RCC 7860 (cell line): Measurements from ENCODE around the gene SYT9.
"Not testable (repeated sequence)": the region's sequence is repeated elsewhere in the genome, so short reads cannot be mapped to it uniquely, and the experiment has no call there.

ENCODE experiments used
- DNase-seq: peaks from one replicate; pipeline ENCODE4 v3.0.0-alpha.2; 2015; ENCODE audit warnings: low spot score
- FAIRE-seq: peaks from 2 replicates; lab custom pipeline; 2012; peaks lifted over from hg19 to GRCh38; lab: Jason Lieb, UNC

SYT9 gene

GRCh38 chr11:7495882-7496551, 244.3 kb downstream of the SYT9 start:
- FAIRE-seq (no peak), DNase-seq (no peak)

- FAIRE-seq: no peak
These were observed 246.5 kb downstream of the SYT9 start for GRCh38 chr11:7498193-7498592.

GRCh38 chr11:7499081-7499480, 247.4 kb downstream of the SYT9 start:
- FAIRE-seq: no peak
- no peak for DNase-seq

More at GRCh38 chr11:7498193-7498592, 246.5 kb downstream of the SYT9 start:
- DNase-seq: no peak

- DNase-seq (no peak), FAIRE-seq (no peak)
These were observed 248.5 kb downstream of the SYT9 start for GRCh38 chr11:7500251-7500650.

- no peak for DNase-seq
- FAIRE-seq: no peak
These were observed 249.5 kb downstream of the SYT9 start for GRCh38 chr11:7501251-7501650.

- DNase-seq (no peak), FAIRE-seq (no peak)
These were observed 250.2 kb downstream of the SYT9 start for GRCh38 chr11:7501894-7502293.

- FAIRE-seq (no peak), DNase-seq (no peak)
These were observed 254.5 kb downstream of the SYT9 start for GRCh38 chr11:7506243-7506642.

- no peak for DNase-seq
- no peak for FAIRE-seq
These were observed 256.4 kb downstream of the SYT9 start for GRCh38 chr11:7508087-7508486.

- no peak for FAIRE-seq
- DNase-seq: no peak
These were observed 258.3 kb downstream of the SYT9 start for GRCh38 chr11:7509966-7510365.

- FAIRE-seq: no peak
- no peak for DNase-seq
These were observed 259.7 kb downstream of the SYT9 start for GRCh38 chr11:7511401-7511800.

GRCh38 chr11:7512525-7513233, 261.0 kb downstream of the SYT9 start:
- DNase-seq (no peak), FAIRE-seq (no peak)

GRCh38 chr11:7513234-7514098, 261.8 kb downstream of the SYT9 start, which contains the start of gene PPFIBP2:
PPFIBP2 (plus strand) TSS chr11:7513999; CDS start chr11:7549476, 35,477 bp downstream.
- no peak for FAIRE-seq
- DNase-seq: peak; percentile 26

GRCh38 chr11:7514099-7514591, 262.4 kb downstream of the SYT9 start:
- DNase-seq (no peak), FAIRE-seq (no peak)

- FAIRE-seq (no peak), DNase-seq (no peak)
These were observed 263.8 kb downstream of the SYT9 start for GRCh38 chr11:7515447-7515886.

GRCh38 chr11:7516475-7516874, 264.8 kb downstream of the SYT9 start:
- FAIRE-seq (no peak), DNase-seq (no peak)

- FAIRE-seq, DNase-seq: not testable (repeated sequence)
These were observed 266.0 kb downstream of the SYT9 start for GRCh38 chr11:7517743-7518142.
